CD14-positive monocyte (primary cell): ENCODE results near the gene STARD8. TPM values are rescaled to one million over a fixed set of nuclear protein-coding genes. Genes with fewer than 3 reads are reported as not detected.

Source experiments
- DNase-seq, 3 donors: peaks; one replicate each; pipeline ENCODE4 v3.0.0-alpha.2; 2011 to 2022
- H2AFZ ChIP-seq: 2 replicates; pipeline ENCODE4 v1.6.0; 2012; ENCODE audit warnings: mild to moderate bottlenecking, low read depth, low read length, inconsistent platforms; ENCODE audit not compliant: insufficient read depth, poor library complexity, severe bottlenecking
- H3K27ac ChIP-seq, 2 donors: 1 replicate in 1 of 2; 2 replicates in 1 of 2; pipeline ENCODE4 v1.5.1; 2012 to 2013; ENCODE audit warnings: low read length in 2 of 2, control low read depth in 1 of 2, inconsistent platforms in 1 of 2, low read depth in 1 of 2, mild to moderate bottlenecking in 1 of 2
- H3K27me3 ChIP-seq, 2 donors: one replicate each; pipeline versions ENCODE4 v1.6.0 to v1.6.1; 2011 to 2013; ENCODE audit warnings: low read length in 2 of 2; ENCODE audit not compliant: control insufficient read depth in 2 of 2, insufficient read depth in 2 of 2
- H3K36me3 ChIP-seq, 2 donors: replicated peaks in 1 of 2; 1 replicate in 1 of 2; 2 replicates in 1 of 2; pipeline versions ENCODE4 v1.5.1 to v1.6.1; 2012 to 2013; ENCODE audit warnings: low read length in 2 of 2, control low read depth in 1 of 2, inconsistent platforms in 1 of 2, mild to moderate bottlenecking in 1 of 2; ENCODE audit not compliant: insufficient read depth in 2 of 2, control insufficient read depth in 1 of 2
- H3K4me1 ChIP-seq, 2 donors: 1 replicate in 1 of 2; 2 replicates in 1 of 2; pipeline versions ENCODE4 v1.5.1 to v1.6.1; 2012 to 2013; ENCODE audit warnings: low read length in 2 of 2, control low read depth in 1 of 2, inconsistent platforms in 1 of 2, mild to moderate bottlenecking in 1 of 2, moderate library complexity in 1 of 2; ENCODE audit not compliant: insufficient read depth in 2 of 2, control insufficient read depth in 1 of 2
- H3K4me2 ChIP-seq: replicated peaks from 2 replicates; pipeline ENCODE3; 2012; ENCODE audit warnings: low read length, moderate library complexity, mild to moderate bottlenecking; ENCODE audit not compliant: poor library complexity, severe bottlenecking; ENCODE audit errors: extremely low read depth
- H3K4me3 ChIP-seq, 3 experiments: fragments of 200-600 bp in 1 of 3; sonication (generic) in 1 of 3; replicated peaks in 1 of 3; 1 replicate in 2 of 3; 2 replicates in 1 of 3; pipeline ENCODE4 v1.5.1; 2011 to 2013; ENCODE audit warnings: low read length in 3 of 3, mild to moderate bottlenecking in 3 of 3, control low read depth in 2 of 3, low read depth in 2 of 3, inconsistent platforms in 1 of 3, moderate library complexity in 1 of 3
- H3K79me2 ChIP-seq: 2 replicates; pipeline ENCODE4 v1.6.0; 2012; ENCODE audit warnings: mild to moderate bottlenecking, control low read depth, inconsistent platforms, low read length, moderate library complexity; ENCODE audit not compliant: insufficient read depth
- H3K9ac ChIP-seq: 2 replicates; pipeline ENCODE4 v1.6.0; 2017; ENCODE audit warnings: low read length, mild to moderate bottlenecking; ENCODE audit not compliant: insufficient read depth, poor library complexity, severe bottlenecking
- H3K9me3 ChIP-seq, 2 donors: replicated peaks in 1 of 2; 1 replicate in 1 of 2; 2 replicates in 1 of 2; pipeline versions ENCODE4 v1.5.1 to v1.6.1; 2012 to 2013; ENCODE audit warnings: low read length in 2 of 2, control low read depth in 1 of 2; ENCODE audit not compliant: control insufficient read depth in 1 of 2, insufficient read depth in 1 of 2
- H4K20me1 ChIP-seq: 2 replicates; pipeline ENCODE4 v1.6.0; 2012; ENCODE audit warnings: mild to moderate bottlenecking, low read length, control low read depth, moderate library complexity; ENCODE audit not compliant: insufficient read depth
- H3K27ac Mint-ChIP-seq, 7 donors: one replicate each; pipeline ENCODE4 v1.8.0; 2020; ENCODE audit warnings: mild to moderate bottlenecking in 7 of 7, mixed read lengths in 7 of 7, moderate library complexity in 6 of 7, inconsistent platforms in 2 of 7
- H3K27me3 Mint-ChIP-seq, 3 donors: one replicate each; pipeline ENCODE4 v1.8.0; 2021 to 2022; ENCODE audit warnings: low read depth in 3 of 3, mild to moderate bottlenecking in 3 of 3, mixed read lengths in 3 of 3, moderate library complexity in 3 of 3, inconsistent platforms in 1 of 3
- H3K36me3 Mint-ChIP-seq, 2 donors: one replicate each; pipeline ENCODE4 v1.8.0; 2020; ENCODE audit warnings: mixed read lengths in 2 of 2, inconsistent platforms in 1 of 2, mild to moderate bottlenecking in 1 of 2
- H3K4me1 Mint-ChIP-seq: one replicate; pipeline ENCODE4 v1.8.0; 2020; ENCODE audit warnings: mild to moderate bottlenecking, mixed read lengths
- H3K4me3 Mint-ChIP-seq, 2 donors: one replicate each; pipeline ENCODE4 v1.8.0; 2020; ENCODE audit warnings: mild to moderate bottlenecking in 2 of 2, mixed read lengths in 2 of 2, moderate library complexity in 1 of 2
- H3K9me3 Mint-ChIP-seq, 7 donors: one replicate each; pipeline ENCODE4 v1.8.0; 2020 to 2022; ENCODE audit warnings: mixed read lengths in 7 of 7, mild to moderate bottlenecking in 6 of 7, moderate library complexity in 6 of 7, inconsistent platforms in 2 of 7
- WGBS: methylation state at CpG from one replicate; pipeline ENCODE4 v1.1.5; 2013; ENCODE audit warnings: missing lambda C conversion rate; ENCODE audit not compliant: insufficient coverage; 5-methylcytosine and 5-hydroxymethylcytosine counted together
- intact Hi-C, 2 donors: fragments of 100-400 bp; cut with micrococcal nuclease; formaldehyde crosslinking; loops; one replicate each; pipeline versions ENCODE4 v1.15.0 to v1.15.1; 2023
- polyA plus RNA-seq, 3 donors: library from polyadenylated mRNA; depleted of rRNA in 1 of 3; unstranded in 2 of 3; stranded (reverse) in 1 of 3; fragments of 300-500 nt in 2 of 3; fragments of >200 nt in 1 of 3; fragmentation: Illumina TruSeq in 2 of 3; gene quantifications; 1 replicate in 2 of 3; 2 replicates in 1 of 3; pipeline ENCODE4 v1.2.3, GENCODE V29; 2012 to 2021
- TF ChIP-seq, protein P1 (sequence below): fragments of 200-600 bp; IDR thresholded peaks from one replicate; pipeline ENCODE4 v1.8.0; 2022; ENCODE audit warnings: antibody characterized with exemption, mild to moderate bottlenecking

The STARD8 gene
- polyA plus RNA-seq, 3 donors, result 1.2 to 4.1 (median 1.7) TPM

DNA sequence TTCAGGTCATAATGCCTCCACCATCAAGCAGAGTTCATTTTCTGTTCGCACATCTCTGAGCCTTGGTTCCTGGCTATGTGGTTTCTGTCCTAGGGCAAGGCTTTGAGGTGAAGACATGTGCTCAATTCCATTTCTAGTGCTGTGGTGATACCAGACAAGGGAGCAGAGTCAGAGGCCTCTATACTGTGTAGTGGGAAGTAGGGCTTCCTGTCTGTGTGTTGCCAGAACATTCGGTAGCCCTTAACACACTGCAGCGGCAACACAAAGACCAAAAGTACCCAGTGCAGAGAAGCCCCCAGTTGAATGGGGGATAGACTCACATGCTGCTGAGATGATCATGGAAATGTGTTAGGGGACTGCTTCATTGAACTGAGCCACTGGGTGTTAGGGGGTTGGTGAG is 56.4 kb downstream of the STARD8 start:
- Histone ChIP-seq H3K9me3 (no peaks in the 10 kb centered on the region), H3K9ac (no peak overlapping the region), H3K4me2 (peak overlapping the region; percentile 25), H3K79me2 (peaks cover 64% of the 10 kb centered on the region), H4K20me1 (peaks cover 5% of the 10 kb centered on the region), H3K36me3 (no peaks in the 10 kb centered on the region), H3K4me3 (no peak overlapping the region), H2AFZ (peak overlapping the region; percentile 16), H3K27me3 (no peaks in the 10 kb centered on the region), H3K27ac (peak overlapping the region; percentile 69 to 78), H3K4me1 (peaks cover 58 to 65% of the 10 kb centered on the region in 2 donors)
- DNase-seq, result peak in 2 of 3 donors; percentile 30 to 47
- Mint-ChIP-seq H3K4me3 (peak overlapping the region; percentile 46 to 62), H3K36me3 (peaks cover 2% of the 10 kb centered on the region in 2 donors), H3K27me3 (peaks cover 0 to 6% (median 2%) of the 10 kb centered on the region in 3 donors), H3K4me1 (peaks cover 62% of the 10 kb centered on the region), H3K9me3 (no peaks in the 10 kb centered on the region), H3K27ac (peak overlapping the region; percentile 74 to 92 (median 85))
- TF ChIP-seq, protein P1, sequence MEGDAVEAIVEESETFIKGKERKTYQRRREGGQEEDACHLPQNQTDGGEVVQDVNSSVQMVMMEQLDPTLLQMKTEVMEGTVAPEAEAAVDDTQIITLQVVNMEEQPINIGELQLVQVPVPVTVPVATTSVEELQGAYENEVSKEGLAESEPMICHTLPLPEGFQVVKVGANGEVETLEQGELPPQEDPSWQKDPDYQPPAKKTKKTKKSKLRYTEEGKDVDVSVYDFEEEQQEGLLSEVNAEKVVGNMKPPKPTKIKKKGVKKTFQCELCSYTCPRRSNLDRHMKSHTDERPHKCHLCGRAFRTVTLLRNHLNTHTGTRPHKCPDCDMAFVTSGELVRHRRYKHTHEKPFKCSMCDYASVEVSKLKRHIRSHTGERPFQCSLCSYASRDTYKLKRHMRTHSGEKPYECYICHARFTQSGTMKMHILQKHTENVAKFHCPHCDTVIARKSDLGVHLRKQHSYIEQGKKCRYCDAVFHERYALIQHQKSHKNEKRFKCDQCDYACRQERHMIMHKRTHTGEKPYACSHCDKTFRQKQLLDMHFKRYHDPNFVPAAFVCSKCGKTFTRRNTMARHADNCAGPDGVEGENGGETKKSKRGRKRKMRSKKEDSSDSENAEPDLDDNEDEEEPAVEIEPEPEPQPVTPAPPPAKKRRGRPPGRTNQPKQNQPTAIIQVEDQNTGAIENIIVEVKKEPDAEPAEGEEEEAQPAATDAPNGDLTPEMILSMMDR, result no peak
- WGBS, result no CpG with 5 or more reads among the region's 3 CpGs
- intact Hi-C loops, result loop anchor here in 1 of 2 donors (10.0 kb wide), 1 partner anchor 109 kb away; no protein-coding TSS in a partner anchor

DNA sequence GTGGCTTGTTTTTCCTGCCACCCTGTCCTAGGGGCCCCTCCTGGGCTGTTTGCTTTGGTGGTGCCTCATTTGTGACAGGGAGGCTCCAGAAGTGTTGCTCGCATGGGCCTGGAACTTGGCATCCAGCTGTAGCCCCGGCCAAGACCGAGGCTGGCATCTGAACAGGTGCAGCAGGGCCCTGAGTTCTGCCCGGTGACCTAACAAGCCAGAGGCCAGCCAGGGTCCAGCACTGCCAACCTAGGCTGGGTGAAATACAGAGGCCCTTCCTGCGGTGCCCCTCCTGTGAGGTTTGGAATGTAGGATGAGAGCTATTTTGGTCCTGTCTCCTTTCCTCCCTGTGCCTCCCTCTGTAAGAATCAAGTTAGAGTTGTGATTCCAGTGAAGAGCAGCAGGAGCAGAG is 58.5 kb downstream of the STARD8 start:
- Mint-ChIP-seq H3K4me3 (no peak overlapping the region), H3K27me3 (peaks cover 0 to 6% (median 0%) of the 10 kb centered on the region in 3 donors), H3K36me3 (peaks cover 2% of the 10 kb centered on the region in 2 donors), H3K27ac (no peak overlapping the region), H3K9me3 (no peaks in the 10 kb centered on the region), H3K4me1 (peaks cover 45% of the 10 kb centered on the region)
- Histone ChIP-seq H2AFZ (no peak overlapping the region), H3K79me2 (peaks cover 57% of the 10 kb centered on the region), H3K27me3 (no peaks in the 10 kb centered on the region), H3K4me1 (peaks cover 37 to 44% of the 10 kb centered on the region in 2 donors), H3K4me3 (no peak overlapping the region), H3K36me3 (no peaks in the 10 kb centered on the region), H3K4me2 (no peak overlapping the region), H3K9ac (no peak overlapping the region), H3K27ac (no peak overlapping the region), H3K9me3 (no peaks in the 10 kb centered on the region), H4K20me1 (peaks cover 10% of the 10 kb centered on the region)
- TF ChIP-seq, protein P1, result no peak
- WGBS, result 93% methylated on average over 3 of the region's 5 CpGs
- no peak for DNase-seq
- intact Hi-C loops, result loop anchor here in 1 of 2 donors (5.0 to 10.0 kb wide), 2 partner anchors 111 to 194 kb away; no protein-coding TSS in a partner anchor
